ENCODE measurements around the gene CDH5.

CDH5 gene

DNA sequence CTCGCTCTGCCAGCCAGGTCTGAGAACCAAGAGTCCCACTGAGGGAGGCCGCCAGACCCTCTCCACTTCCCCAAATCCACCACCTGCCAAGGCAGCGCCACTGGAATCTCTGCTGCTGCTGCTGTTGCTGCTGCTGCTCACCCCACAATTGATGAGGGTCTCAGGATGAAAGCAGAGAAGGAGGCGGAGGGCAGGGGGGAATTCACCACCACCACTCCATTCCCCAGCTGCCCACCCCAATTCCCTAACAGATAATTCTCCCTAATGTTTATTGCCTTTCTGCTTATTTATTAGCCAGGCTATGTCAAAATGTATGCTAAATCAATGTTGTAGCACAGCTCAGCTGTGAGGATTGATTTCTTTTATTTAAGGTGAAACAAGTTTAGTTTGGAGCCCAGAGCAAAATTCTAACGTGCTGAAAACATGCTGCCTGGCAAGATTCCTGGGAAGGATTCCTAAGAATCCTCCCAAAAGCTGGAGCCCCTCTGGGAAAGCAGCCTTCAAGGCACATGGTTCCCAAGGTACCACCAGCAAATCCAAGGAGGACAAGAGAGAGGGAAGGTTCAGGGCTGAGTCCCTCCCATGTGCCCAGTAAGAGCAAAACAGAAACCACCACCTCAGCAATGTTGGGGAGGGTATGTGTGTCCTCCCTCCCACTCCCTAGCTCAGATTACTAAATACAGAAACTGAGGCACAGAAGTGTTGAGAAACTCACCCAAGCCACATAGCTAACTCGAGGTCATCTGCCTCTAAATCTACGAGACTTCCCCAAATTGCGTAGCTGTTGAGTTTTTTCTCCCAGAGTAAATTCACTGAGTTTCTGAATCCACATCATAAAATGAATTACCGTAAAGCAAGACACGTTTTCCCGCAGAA, 12.2 kb upstream of the CDH5 start:
- no peak for DNase-seq

DNA sequence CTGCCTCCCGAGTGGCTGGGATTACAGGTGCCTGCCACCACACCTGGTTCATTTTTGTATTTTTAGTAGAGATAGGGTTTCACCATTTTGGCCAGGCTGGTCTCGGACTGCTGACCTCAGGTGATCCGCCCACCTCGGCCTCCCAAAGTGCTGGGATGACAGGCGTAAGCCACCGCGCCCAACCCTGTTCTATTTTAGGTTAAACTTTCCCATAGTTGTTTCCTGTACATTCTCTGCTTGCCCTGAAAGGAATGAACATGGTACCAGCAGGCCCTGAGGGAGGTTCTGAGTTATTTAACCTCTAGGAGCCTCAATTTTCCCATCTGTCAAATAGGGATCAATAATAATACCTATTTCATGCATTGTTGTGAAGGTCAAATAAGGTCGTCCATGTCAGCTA, 11.0 kb upstream of the CDH5 start:
- DNase-seq, result no peak

DNA sequence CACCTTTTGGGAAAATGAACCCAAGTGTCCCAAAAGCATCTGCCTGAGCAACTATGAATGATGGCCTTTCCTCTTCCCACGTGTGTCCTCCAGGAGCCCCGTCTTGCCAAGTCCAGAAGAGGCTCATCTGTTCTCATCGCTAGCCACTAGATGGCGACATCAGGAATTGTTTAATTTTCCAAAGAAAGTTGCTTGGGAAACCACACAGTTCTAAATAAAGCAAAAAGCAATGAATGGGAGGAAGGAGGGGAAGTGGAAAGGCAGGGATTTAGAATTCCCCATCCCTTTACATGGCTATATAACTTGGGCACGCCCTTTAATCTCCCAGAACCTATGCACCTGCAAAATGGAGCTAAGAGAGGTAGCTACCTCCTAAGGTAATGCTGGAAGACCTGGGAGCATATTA, 9.0 kb upstream of the CDH5 start:
- DNase-seq, result peak; percentile 79

DNA sequence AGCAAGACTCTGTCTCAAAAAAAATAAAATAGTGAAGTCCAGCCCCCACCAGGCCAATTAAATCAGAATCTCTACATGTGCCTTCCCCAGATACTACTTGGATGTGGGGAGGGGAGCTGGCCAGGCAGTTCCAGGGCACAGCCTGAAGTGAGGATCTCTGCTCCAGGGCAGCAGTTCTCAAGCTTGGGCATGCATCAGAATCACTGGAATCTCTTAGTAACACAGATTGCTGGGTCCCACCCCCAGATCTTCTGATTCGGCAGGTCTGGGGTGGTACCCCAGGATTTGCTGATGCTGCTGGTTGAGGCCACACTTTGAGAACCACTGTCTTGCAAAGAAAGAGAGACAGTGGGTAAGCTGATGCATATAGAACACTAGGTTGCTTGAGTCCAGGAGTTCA, 8.3 kb upstream of the CDH5 start:
- DNase-seq, result no peak

DNA sequence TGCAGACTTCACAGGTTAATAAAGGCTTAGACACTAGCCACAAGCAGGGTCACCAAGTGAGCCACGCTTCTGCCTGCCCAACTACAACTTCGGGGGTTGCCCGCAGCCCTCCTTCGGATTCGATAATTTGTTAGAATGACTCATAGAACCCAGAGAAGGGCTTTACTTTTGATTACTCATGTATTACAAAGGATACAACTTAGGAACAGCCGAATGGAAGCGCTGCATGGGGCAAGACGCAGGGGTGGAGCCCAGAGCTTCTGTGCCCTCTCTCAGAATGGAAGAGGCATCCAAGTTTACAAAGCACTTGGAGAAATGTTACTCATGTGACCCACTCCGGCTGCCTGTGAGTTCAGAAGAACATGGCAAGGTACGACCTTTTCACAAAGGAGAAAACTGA, 7.5 kb upstream of the CDH5 start:
- DNase-seq, result peak; percentile 53

DNA sequence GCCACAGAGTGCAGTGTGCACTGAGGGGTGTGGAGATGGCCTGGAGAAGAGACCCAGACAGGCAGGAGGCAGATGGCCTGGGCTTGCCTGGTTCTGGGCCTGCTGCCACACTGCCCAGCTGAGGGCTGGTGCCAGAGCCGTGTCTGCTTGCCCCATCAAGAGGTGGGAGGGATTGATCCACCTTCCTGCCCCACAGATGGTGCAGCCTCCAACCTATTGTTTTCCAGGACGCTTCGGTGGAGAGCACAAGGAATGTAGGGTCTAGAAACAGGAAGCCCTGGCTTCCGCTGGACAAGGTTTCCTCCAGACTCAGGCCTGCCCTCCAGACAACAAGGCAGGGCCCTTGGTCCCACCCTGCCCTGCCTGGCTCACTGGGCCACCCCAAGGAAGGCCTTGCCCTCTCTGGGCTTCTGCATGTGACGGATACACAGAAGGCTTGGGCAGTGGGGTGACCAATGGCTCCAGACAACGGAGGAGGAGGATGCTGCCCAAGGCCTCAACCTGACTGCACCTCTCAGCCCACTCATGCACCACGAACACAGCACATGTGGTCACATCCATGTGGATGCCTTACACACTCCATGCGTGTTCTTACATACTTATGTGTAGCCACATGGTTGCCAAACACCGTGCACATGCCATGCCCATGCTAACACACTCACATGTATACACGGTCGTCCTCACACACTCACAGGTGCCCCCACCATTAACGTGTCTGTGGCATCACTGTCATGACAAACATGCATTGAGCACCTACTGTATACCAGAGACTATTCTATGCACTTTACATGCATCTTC, 6.5 kb upstream of the CDH5 start:
- no peak for DNase-seq

DNA sequence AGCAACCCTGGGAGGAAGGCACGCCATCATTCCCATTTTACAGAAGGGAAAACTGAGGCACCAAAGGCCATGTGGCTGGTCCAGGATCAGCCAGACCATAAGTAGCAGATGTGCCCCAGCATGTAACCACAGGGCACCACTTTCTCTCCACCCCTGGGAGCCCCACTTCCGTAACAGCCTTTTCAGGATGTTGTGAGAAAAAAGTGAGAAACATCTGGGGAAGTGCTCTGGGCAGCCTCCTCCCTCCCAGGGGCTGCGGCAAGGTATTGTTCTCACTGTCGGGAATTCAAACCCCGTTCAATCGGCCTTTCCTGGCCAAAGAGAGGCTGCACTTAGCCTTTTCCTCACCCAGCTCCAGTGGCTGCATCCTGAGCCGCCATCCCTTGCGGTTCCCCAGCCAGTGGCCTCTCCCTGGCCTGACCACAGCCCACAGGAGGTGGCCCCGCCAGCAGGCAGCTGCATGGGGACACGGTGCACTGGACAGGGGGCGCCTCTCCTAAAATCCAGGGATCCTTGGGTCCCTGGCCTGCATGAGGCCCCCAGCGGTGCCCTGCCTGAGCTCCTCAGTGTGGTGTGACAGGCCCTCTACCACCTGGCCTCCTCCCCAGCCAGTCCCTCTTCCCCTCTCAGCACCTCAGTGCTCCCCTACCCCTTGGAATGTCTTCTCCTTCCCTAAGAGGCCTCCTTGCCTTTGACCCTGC, 5.7 kb upstream of the CDH5 start:
- no peak for DNase-seq

DNA sequence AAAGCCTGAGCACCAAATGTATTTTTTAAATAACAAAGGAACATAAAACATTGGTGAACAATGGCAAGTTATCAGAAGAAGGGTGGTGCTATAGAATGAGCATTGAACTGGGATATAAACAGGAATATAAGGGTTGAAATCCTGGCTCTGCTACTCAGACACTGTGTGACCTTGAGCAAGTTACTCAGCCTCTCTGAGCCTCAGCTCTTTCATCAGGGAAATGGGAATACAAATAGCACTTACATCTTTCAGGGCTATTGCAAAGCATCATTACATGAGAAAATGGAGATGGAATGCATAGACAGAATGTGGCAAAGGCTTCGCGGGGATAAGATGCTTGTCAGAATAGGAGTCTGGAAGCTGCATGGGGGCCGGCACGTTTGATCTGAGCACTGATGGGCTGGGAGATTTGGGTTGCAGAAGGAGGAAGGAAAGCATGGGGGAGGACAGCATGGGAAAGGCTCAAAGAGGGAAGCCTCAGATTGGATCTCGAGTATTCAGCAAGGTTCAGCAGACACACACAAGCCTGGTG, 4.8 kb upstream of the CDH5 start:
- DNase-seq, result no peak

DNA sequence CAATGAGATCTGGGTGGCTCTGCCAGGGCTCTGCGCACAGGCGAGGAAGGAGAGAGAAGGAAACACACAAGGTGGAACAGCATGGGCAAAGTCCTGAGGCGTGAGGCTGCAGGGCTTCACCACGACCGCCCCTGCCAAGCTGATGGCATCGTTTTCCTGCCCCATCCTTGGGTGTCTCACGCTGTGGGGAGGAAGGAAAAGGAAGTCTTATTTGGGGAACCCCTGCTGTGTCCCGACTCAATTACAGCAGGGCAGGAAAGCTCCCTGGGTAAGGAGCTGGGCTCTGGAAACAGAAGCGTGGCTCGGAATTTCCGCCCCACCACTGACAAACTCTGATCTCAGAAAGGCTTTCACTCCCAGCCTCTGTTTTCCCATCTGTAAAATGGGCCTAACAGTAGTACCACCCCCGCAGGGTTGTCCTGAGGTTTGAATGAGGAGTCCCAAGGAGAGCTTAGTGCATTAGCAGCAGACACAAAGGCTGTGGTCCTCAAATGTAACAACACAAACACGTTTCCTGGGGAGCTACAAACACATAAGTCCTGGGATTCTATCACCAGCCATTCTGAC, 3.2 kb upstream of the CDH5 start:
- no peak for DNase-seq

DNA sequence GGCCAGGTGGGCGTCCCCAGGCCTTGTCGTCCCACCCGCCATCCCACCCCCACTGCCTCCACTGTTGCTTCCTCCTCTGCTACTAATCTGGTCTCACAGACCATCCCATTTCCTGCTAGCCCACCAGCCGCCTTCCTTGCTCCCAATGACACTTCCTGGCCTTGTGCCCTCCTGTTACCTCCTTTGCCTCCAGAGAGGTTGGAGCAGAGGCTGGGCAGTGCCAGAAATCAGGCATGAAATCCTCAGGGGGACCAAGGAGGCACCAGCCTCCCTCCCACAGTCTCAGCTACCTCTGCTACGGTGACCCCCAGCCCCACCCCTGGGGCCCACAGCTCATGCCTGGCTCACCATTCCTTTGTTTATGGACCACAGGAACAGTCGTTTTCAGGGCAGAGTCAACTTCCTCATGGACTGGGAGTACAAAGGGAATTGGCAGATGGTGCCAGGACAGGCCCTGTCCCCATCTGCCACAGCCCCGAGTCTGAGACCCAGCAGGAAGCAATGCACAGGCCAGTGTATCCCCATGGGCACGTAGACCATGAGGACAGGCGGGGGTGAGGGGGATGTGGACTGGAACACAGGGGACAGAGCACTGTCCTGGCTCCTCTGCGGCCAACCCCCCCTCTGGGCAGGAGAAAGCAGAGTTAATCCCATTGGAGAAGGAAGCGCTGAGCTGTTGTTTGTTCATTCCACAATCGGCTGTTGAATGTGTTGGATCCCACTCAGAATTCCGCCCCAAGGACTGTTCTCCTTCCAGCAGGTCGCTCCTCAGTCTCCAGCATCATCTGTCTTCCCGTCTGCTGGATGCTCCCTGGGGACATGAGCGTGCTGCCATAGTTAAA, 2.2 kb upstream of the CDH5 start:
- DNase-seq, result peak; percentile 59

DNA sequence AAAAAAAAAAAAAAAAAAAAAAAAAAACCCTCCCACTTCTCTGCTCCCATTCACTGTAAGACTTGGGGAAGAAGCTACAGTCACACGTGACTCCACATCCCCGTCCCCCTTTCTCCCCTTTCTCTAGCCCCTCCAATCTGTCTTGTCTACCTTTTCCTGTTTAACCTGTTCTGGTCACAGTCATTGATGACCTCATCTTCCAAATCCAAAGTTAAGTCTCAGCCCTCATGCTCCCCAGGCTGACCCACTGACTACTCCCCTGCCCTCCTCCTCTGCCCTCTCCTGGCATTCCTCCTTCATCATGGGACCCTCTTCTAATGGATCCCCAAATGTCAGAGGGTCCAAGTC, 1.6 kb upstream of the CDH5 start:
- DNase-seq, result no peak

DNA sequence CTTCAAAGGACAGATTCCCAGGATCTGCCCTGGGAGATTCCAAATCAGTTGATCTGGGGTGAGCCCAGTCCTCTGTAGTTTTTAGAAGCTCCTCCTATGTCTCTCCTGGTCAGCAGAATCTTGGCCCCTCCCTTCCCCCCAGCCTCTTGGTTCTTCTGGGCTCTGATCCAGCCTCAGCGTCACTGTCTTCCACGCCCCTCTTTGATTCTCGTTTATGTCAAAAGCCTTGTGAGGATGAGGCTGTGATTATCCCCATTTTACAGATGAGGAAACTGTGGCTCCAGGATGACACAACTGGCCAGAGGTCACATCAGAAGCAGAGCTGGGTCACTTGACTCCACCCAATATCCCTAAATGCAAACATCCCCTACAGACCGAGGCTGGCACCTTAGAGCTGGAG, 840 bp upstream of the CDH5 start:
- no peak for DNase-seq

DNA sequence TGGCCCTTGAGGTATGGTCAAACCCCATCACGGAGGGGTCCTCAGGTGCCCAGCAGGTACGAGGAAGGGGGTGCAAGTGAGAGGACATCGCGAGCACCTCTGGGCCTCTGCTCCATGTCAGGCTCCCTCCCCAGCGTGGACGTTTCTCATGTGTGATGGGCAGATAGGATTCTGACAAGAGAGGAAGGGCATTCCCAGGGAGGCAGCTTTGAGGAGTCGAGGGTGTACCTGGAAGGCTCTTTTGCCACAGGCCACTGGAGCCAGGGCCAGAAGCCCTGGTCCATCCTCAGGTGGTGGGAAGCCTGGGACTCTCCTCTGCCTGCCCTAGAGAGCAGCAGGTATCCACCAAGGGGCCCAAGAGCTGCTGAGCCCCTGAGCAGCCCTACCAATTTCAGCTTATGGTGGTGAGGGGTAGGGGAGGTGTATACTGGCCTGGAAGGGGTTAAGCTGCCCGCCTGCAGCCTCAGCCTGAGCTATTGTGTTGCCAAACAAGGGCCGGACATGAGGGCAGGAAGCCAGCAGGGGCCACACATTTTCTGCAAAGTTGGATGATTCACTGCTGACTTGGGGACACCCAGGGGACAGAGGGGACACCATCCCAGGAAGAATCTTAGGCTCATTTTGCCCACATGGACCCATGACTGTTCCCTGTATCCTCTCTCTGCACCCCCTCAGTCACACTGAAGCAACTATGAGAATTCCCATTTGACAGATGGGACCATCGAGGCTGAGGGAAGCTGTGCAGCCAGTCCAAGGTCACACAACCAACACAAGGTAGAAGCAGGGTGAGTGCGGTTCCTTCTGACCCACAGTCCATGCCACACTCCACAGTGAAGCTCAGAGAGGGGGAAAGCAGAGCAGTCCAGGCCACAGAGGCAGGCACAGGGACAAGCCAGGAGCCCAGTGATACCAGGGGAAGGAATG, 1.7 kb downstream of the CDH5 start:
- DNase-seq, result no peak

DNA sequence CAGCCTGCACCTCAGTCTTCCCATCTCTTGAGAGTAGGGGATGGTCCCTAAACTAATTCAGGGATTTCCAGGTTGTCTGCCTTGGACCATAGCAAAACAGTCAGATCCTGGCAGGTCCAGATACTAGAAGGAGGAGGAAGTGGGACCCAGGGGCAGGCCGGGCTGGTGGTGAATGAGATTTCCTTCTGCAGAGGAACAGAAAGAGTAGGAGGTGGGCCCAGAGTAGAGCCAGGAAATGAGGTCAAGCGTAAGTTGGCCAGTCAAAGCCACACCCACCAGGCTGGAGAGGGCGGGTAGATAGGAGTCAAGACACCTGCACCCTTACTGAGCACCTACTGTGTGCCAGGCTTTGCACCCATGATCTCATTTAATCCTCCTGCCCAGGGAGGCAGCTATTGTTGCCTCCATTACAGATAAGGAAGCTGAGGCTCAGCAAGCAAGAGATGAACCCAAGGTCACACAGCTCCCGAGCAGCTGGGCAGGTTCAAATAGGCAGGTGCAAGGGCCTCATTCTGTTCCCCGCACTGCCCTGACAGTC, 2.6 kb downstream of the CDH5 start:
- no peak for DNase-seq

DNA sequence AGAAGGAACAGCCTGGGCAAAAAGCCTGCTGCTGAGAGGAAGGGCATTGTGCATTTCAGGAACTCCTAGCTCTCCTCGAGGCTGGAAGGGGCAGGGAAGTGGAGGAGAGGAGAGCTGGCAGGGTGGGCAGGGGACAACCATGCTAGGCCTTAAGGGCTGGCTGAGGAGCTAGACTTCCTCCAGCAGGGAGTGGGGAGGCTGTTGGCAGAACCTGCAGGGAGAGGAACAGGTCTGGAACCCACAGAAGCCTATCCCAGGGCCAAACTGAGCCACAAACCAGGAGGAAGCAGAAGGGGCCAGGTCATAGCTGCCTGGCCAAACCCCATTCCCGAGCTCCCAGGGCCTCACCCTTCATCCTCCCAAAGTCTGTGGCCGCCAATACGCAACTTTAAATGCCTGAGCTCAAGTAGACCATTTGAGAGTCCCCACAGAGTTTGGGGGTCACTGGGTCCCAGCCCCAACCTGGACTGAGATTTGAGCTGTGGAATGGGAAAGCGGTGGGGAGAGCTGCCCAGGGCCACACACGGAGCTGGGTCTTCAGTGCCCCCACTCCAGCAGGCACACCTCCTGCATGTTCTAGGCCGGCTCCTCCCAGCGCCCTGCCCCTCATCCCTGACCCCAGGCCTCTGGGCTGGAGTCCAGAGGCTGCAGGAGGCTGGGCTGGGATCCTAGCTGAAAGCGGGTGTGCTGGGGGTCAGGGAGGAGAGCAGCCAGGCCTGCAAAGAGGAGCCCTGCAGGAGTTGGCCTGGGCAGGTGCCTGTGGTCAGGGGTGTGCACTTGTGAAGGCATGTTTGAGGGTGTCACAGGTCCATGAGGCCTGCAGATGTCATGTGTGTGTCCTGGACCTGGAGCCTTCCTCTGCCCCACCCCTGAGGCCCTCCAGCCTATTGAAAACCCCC, 4.5 kb downstream of the CDH5 start:
- no peak for DNase-seq

DNA sequence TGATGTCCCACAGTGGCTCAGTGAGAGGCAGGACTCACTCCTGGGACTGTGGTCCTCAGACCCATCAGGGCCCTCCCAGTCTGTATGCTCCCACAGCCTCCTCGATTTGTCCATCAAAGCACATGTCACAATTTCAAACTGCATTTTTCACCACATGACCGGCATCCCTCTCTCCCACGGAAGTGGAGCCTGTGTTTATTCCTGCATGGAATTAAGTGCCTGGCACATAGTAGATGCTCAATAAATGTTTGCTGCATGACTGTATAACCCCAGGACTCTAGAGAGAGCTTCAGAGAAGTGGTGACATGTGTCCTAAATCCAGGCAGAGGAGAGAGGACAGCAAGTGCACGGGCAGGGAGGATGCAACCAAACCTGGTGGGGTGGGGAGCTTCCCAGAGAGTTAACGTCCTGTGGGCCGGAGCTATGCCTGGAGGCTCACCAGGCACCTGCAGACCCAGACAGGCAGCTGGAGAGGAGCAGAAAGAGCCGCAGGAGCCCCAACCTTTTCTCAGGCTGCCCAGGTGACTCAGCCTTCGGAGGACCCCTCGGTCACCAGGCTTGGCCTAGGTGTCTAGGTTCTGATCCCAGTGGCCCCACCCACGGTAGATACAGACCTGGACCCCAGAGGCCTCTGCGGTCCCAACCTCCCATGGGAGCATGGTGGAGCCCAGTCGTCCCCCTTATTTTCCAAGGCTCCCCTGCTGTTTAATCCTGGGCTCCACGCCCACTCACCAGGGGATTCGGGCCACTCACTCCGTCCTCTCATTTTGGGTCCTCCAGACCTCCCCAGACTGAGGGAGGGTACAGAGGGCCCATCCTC, 5.8 kb downstream of the CDH5 start:
- no peak for DNase-seq

DNA sequence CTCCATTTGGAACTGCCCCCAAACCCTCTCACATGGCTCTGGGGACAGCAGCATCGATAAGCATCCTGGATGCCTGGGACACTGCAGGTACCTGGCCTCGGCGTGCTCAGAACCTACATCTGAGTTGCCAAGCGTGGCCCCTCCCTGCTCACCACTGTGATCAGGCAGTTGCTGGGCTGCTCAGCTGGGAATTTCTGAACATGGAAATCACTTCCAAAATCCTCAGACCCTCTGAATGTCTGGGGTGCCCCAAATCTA, 6.3 kb downstream of the CDH5 start:
- no peak for DNase-seq

DNA sequence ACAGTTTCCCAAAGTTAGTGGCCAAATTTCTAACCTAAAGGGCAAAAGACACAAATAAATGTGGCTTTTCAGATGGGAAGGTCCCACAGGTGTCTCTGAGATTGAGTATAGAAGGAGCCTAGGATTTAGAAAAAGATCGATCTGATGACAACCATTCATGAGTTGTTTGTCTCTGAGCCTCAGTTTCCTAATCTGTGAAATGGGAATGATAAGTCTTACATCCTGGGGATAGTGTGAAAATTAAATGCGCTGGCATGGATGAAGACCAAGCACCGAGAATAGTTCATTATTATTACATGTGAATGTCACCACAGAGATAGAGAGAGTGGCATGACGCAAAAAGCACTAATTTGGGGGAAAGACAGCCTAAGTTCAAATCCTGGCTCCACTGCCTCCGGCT, 7.2 kb downstream of the CDH5 start:
- no peak for DNase-seq

DNA sequence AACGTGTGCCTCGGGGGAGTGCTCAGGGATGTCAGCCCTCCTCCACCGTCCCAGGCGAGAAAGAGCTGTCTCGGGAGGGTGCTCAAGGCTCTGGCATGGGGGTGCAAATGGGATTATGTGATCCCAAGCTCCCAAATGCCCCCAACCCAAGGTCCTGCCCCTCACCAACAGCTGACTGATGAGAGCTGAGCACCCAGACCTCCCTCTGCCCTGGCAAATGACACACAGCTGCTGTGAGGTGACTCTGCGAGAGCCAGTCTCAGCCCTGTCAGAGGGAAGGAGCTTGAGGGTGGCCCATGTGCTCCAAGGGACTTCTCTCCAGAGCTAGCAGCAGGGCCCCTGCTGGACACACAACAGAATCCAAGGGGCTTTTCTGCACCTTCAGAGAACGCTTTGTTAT, 7.7 kb downstream of the CDH5 start:
- DNase-seq, result no peak

Data from fibroblast of skin of right quadriceps (primary cell).